ENCODE data around the gene TMEM97. TPM values are rescaled to one million over a fixed set of nuclear protein-coding genes. Genes with fewer than 3 reads are reported as not detected.

The TMEM97 gene
- total and polyA plus RNA-seq, 9 of the 15 experiments (the other 6 are each of a cell fraction or from before 2014, with no cell fraction given): 34.6 to 121 (median 76.0) TPM

DNA sequence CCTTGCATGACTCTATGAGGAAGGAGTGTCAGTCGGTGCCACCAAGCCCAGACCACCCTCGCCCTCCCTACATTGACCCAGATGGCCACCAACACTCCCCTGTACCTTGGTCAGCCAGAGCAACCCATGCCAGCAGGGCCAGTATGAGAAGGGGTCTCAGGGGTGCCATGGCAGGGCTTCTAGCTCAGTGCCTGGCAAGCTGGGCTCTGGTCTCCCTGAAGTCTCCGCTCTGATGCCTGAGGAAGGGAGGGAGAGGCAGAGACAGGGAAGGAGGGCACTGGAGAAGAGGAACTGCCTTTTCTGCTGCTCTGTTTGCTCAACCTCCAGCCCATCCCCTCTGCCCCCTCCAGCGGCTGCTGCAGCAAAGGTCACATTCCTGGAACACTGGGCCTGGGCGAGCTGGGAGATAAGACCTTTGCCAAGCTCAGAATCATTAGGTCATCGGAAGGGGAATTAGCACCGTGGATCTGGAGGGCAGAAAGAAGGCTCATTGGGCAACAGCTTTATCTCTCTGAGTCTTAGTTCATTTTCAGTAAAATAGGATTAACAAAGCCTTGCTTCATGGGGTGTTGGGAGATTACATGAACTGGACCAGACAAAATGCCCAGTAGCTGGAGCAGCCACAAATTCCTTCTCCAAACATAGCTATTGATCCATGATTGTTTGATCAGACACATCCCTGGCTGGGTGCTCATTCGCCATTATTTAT, 51.2 kb downstream of the TMEM97 start, which contains the start of gene VTN:
Gene VTN, minus strand, starts transcription at position 273 of the 709 bp plus-strand sequence. Its CDS starts 104 bp downstream, at position 169.
- peak; percentile 96 for FAIRE-seq
- TF ChIP-seq, protein P1, sequence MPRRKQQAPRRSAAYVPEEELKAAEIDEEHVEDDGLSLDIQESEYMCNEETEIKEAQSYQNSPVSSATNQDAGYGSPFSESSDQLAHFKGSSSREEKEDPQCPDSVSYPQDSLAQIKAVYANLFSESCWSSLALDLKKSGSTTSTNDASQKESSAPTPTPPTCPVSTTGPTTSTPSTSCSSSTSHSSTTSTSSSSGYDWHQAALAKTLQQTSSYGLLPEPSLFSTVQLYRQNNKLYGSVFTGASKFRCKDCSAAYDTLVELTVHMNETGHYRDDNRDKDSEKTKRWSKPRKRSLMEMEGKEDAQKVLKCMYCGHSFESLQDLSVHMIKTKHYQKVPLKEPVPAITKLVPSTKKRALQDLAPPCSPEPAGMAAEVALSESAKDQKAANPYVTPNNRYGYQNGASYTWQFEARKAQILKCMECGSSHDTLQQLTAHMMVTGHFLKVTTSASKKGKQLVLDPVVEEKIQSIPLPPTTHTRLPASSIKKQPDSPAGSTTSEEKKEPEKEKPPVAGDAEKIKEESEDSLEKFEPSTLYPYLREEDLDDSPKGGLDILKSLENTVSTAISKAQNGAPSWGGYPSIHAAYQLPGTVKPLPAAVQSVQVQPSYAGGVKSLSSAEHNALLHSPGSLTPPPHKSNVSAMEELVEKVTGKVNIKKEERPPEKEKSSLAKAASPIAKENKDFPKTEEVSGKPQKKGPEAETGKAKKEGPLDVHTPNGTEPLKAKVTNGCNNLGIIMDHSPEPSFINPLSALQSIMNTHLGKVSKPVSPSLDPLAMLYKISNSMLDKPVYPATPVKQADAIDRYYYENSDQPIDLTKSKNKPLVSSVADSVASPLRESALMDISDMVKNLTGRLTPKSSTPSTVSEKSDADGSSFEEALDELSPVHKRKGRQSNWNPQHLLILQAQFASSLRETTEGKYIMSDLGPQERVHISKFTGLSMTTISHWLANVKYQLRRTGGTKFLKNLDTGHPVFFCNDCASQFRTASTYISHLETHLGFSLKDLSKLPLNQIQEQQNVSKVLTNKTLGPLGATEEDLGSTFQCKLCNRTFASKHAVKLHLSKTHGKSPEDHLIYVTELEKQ (CRISPR knock-in tag; IDR thresholded peaks at IDR 0.05): no peak
- TF ChIP-seq, protein P2, sequence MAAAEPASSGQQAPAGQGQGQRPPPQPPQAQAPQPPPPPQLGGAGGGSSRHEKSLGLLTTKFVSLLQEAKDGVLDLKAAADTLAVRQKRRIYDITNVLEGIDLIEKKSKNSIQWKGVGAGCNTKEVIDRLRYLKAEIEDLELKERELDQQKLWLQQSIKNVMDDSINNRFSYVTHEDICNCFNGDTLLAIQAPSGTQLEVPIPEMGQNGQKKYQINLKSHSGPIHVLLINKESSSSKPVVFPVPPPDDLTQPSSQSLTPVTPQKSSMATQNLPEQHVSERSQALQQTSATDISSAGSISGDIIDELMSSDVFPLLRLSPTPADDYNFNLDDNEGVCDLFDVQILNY (CRISPR knock-in tag; IDR thresholded peaks at IDR 0.05): no peak
- TF ChIP-seq GATAD2B (IDR thresholded peaks at IDR 0.05; ENCODE audit: borderline replicate concordance) (no peak), SMARCA4 (IDR thresholded peaks at IDR 0.05) (0 out of 2 replicates have a peak, but pooled peaks have one; percentile 36), ZC3H8 (IDR thresholded peaks at IDR 0.05) (no peak), GATA2 (CRISPR knock-in tag; IDR thresholded peaks at IDR 0.05) (peak; percentile 32; the same call in 1 of the 2 replicates), ZBTB7A (IDR thresholded peaks at IDR 0.05; ENCODE audit: borderline replicate concordance, control insufficient read depth, low read depth, low read length) (peak; percentile 41; the same call in 1 of the 2 replicates)

More for the DNA sequence above, 51.2 kb downstream of the TMEM97 start, which contains the start of gene VTN:
- Histone ChIP-seq H3K79me2 (ENCODE audit: control insufficient read depth, insufficient read depth, low read length) (no peaks in the 10 kb centered on the region), H3K4me1 (replicated peaks in 1 of 2; ENCODE audit: control insufficient read depth in 2 of 2, insufficient read depth in 2 of 2, low read length in 2 of 2) (peaks cover 16 to 38% of the 10 kb centered on the region in 2 experiments), H3K9me3 (replicated peaks; ENCODE audit: control insufficient read depth, insufficient read depth, low read depth, low read length) (no peaks in the 10 kb centered on the region), H3K36me3 (ENCODE audit: control insufficient read depth, insufficient read depth, low read length) (no peaks in the 10 kb centered on the region), H4K20me1 (replicated peaks; ENCODE audit: control insufficient read depth, insufficient read depth, low read length) (peaks cover 14% of the 10 kb centered on the region), H3K4me2 (ENCODE audit: insufficient read depth, low read length) (peak within 1 kb of the TSS; percentile 4), H3K27ac (ENCODE audit: extremely low read depth, low read depth, low read length) (no peak within 1 kb of the TSS), H3K27me3 (ENCODE audit: control insufficient read depth in 2 of 2, insufficient read depth in 2 of 2, low read length in 2 of 2) (peaks cover 0 to 4% of the 10 kb centered on the region in 2 experiments; a peak in 1 of 5 replicates), H2AFZ (ENCODE audit: low read depth, low read length) (peak within 1 kb of the TSS; percentile 11; the same call in 1 of the 2 replicates), H3K9me1 (ENCODE audit: control insufficient read depth, insufficient read depth, low read length) (peaks cover 5% of the 10 kb centered on the region), H3K4me3 (peak within 1 kb of the TSS; percentile 29; the same call in 1 of the 2 replicates), H3K9ac (ENCODE audit: insufficient read depth in 1 of 2, low read depth in 2 of 2, low read length in 2 of 2) (peak within 1 kb of the TSS in 1 of 2 experiments; percentile 81; a peak in 2 of 4 replicates)
- ATAC-seq: peak; percentile 34
- intact Hi-C loops (cut with micrococcal nuclease): no loop called here
- DNase-seq (ENCODE audit: extremely low read depth in 1 of 4, low spot score in 3 of 4): peak; percentile 64 to 81 (median 68)
- in situ Hi-C loops (cut with MboI): no loop called here
- WGBS (ENCODE audit: insufficient coverage, low coverage, missing lambda C conversion rate): 13% methylated on average over 8 of the region's 8 CpGs
- BruUV-seq (replicated peaks): no TSS peak
- ChIA-PET CTCF (ENCODE audit: low intra/inter-chr PET ratio) (no interaction called here), POLR2A (interaction anchor here (0.5 to 3.4 kb wide), 6 partner anchors 9 to 410 kb away, joined by 3 to 31 read pairs (median 4); partner anchors contain the start of genes POLDIP2 and TNFAIP1)

All from K562 (cell line).